Inferior parietal cortex (tissue), 1 donor: ENCODE measurements around the gene ARAF.

Experiments
- DNase-seq: peaks from one replicate; pipeline ENCODE4 v3.0.0-alpha.2; 2016; ENCODE audit errors: extremely low spot score

The ARAF gene

DNA sequence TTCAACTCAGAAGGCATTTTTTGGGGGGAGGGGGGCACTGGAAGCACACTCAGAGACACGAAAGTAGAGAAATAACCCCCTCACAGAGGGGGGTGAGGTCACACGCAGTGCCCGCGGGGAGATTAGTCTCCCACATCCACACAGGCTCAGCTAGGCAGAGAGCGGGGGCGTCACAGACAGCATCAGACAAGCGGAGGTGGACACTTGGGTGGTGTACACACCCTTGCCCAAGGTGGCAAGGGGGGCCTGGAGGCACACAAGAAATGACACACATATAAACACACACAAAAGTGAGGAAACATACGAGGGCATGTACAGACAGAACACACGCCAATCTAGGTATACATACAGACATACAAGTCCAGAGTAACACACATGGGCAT, 59.3 kb downstream of the ARAF start:
- no peak for DNase-seq
